B cell (primary cell): ENCODE results near the gene FN3K. TPM values are rescaled to one million over a fixed set of nuclear protein-coding genes. Genes with fewer than 3 reads are reported as not detected.
"Not testable (repeated sequence)": the region's sequence is repeated elsewhere in the genome, so short reads cannot be mapped to it uniquely, and the experiment has no call there.

Source experiments
- ATAC-seq: fragments of 200-7000 bp; cut with Tn5 transposase; one replicate; pipeline ENCODE4 v1.10.0; 2021; ENCODE audit warnings: low read depth, mild to moderate bottlenecking, moderate number of reproducible peaks, moderate library complexity
- CTCF ChIA-PET: fragments of 350-600 bp; sonication (Branson Sonifier 250); formaldehyde crosslinking; loops from one replicate; lab custom pipeline; 2021; ENCODE audit warnings: antibody characterized with exemption, inconsistent platforms; lab: Charles Lee
- POLR2A ChIA-PET: fragments of 350-600 bp; sonication (Branson Sonifier 250); formaldehyde crosslinking; loops from one replicate; lab custom pipeline; 2021; ENCODE audit warnings: antibody characterized with exemption; lab: Charles Lee
- DNase-seq: peaks from one replicate; pipeline ENCODE4 v3.0.0; 2013
- H2AFZ ChIP-seq: 2 replicates; pipeline ENCODE4 v1.6.1; 2012; ENCODE audit warnings: mild to moderate bottlenecking, low read depth, low read length; ENCODE audit not compliant: insufficient read depth, poor library complexity, severe bottlenecking
- H3K27ac ChIP-seq, 2 donors: 1 replicate in 1 of 2; 2 replicates in 1 of 2; pipeline ENCODE4 v1.5.1; 2012 to 2013; ENCODE audit warnings: low read length in 2 of 2, mild to moderate bottlenecking in 2 of 2, moderate library complexity in 1 of 2
- H3K27me3 ChIP-seq, 4 experiments: fragments of 200-600 bp in 1 of 4; sonication (generic) in 1 of 4; replicated peaks in 1 of 4; 1 replicate in 2 of 4; 2 replicates in 2 of 4; pipeline versions ENCODE4 v1.6.1 to v1.7.0; 2013 to 2016; ENCODE audit warnings: low read length in 3 of 4, mild to moderate bottlenecking in 2 of 4, mixed read lengths in 1 of 4, moderate library complexity in 1 of 4; ENCODE audit not compliant: insufficient read depth in 4 of 4, control insufficient read depth in 3 of 4; ENCODE audit errors: control extremely low read depth in 1 of 4
- H3K36me3 ChIP-seq, 2 experiments: replicated peaks in 1 of 2; 1 replicate in 1 of 2; 2 replicates in 1 of 2; pipeline versions ENCODE4 v1.6.1 to v1.7.1; 2013; ENCODE audit warnings: low read length in 1 of 2; ENCODE audit not compliant: insufficient read depth in 2 of 2, control insufficient read depth in 1 of 2; ENCODE audit errors: control extremely low read depth in 1 of 2, extremely low read depth in 1 of 2
- H3K4me1 ChIP-seq, 2 donors: fragments of 200-600 bp in 1 of 2; sonication (generic) in 1 of 2; 1 replicate in 1 of 2; 2 replicates in 1 of 2; pipeline versions ENCODE4 v1.5.1 to v1.6.1; 2013 to 2017; ENCODE audit warnings: low read length in 2 of 2; ENCODE audit not compliant: control insufficient read depth in 2 of 2, insufficient read depth in 2 of 2
- H3K4me2 ChIP-seq: replicated peaks from 2 replicates; pipeline ENCODE3; 2012; ENCODE audit warnings: mild to moderate bottlenecking, low read depth, low read length; ENCODE audit not compliant: poor library complexity, severe bottlenecking
- H3K4me3 ChIP-seq, 5 experiments: fragments of 200-600 bp in 1 of 5; sonication (generic) in 1 of 5; 1 replicate in 3 of 5; 2 replicates in 2 of 5; pipeline versions ENCODE4 v1.5.1 to v1.7.0; 2011 to 2016; ENCODE audit warnings: low read length in 4 of 5, mild to moderate bottlenecking in 4 of 5, low read depth in 2 of 5, control low read depth in 1 of 5, moderate library complexity in 1 of 5; ENCODE audit not compliant: insufficient read depth in 1 of 5; ENCODE audit errors: control extremely low read depth in 1 of 5, extremely low read depth in 1 of 5
- H3K79me2 ChIP-seq: fragments of 200-600 bp; sonication (generic); one replicate; pipeline ENCODE4 v1.6.0; 2016; ENCODE audit warnings: low read length; ENCODE audit not compliant: control insufficient read depth, insufficient read depth
- H3K9ac ChIP-seq: fragments of 200-600 bp; sonication (generic); 2 replicates; pipeline ENCODE4 v1.6.1; 2017; ENCODE audit warnings: mild to moderate bottlenecking, low read length, moderate library complexity
- H3K9me3 ChIP-seq, 3 donors: one replicate each; pipeline versions ENCODE4 v1.6.1 to v1.7.1; 2013; ENCODE audit warnings: low read length in 2 of 3; ENCODE audit not compliant: control insufficient read depth in 2 of 3, insufficient read depth in 1 of 3; ENCODE audit errors: control extremely low read depth in 1 of 3
- H4K20me1 ChIP-seq: 2 replicates; pipeline ENCODE4 v1.6.0; 2012; ENCODE audit warnings: mild to moderate bottlenecking, low read length; ENCODE audit not compliant: insufficient read depth, control insufficient read depth, poor library complexity, severe bottlenecking
- H3K27ac Mint-ChIP-seq: one replicate; pipeline ENCODE4 v1.8.0; 2021; ENCODE audit warnings: mixed read lengths
- H3K27me3 Mint-ChIP-seq: one replicate; pipeline ENCODE4 v1.8.0; 2021; ENCODE audit warnings: mixed read lengths
- H3K4me1 Mint-ChIP-seq: one replicate; pipeline ENCODE4 v1.8.0; 2021; ENCODE audit warnings: mixed read lengths
- H3K4me3 Mint-ChIP-seq: one replicate; pipeline ENCODE4 v1.8.0; 2021; ENCODE audit warnings: mixed read lengths
- H3K9me3 Mint-ChIP-seq: one replicate; pipeline ENCODE4 v1.8.0; 2022; ENCODE audit warnings: mixed read lengths; ENCODE audit not compliant: insufficient read depth
- EZH2 ChIP-seq: IDR thresholded peaks from 2 replicates; pipeline ENCODE4 v1.6.1; 2012; ENCODE audit warnings: borderline replicate concordance, low read depth, mild to moderate bottlenecking, moderate library complexity, low read length; ENCODE audit not compliant: insufficient read depth, poor library complexity, severe bottlenecking
- WGBS: methylation state at CpG from one replicate; pipeline ENCODE4 v1.1.5; 2013; ENCODE audit warnings: missing lambda C conversion rate; ENCODE audit not compliant: insufficient coverage; 5-methylcytosine and 5-hydroxymethylcytosine counted together
- intact Hi-C: fragments of 100-400 bp; cut with micrococcal nuclease; formaldehyde crosslinking; loops from one replicate; pipeline ENCODE4 v1.10.0; 2022
- polyA plus RNA-seq: library from polyadenylated mRNA; depleted of rRNA; stranded (reverse); fragments of >200 nt; gene quantifications from 2 replicates; pipeline ENCODE4 v1.2.3, GENCODE V29; 2012
- total RNA-seq, 2 donors: library from RNA; stranded (reverse); fragments of 120-200 nt in 1 of 2; gene quantifications; 1 replicate in 1 of 2; 2 replicates in 1 of 2; pipeline versions ENCODE4 v1.2.3 to v1.2.4, GENCODE V29; 2013 to 2022

The FN3K gene
- total and polyA plus RNA-seq, 2 donors (not counting 1 experiment from before 2014, with no cell fraction given), result 1.1 to 2.6 TPM

- POLR2A ChIA-PET, result no interaction called here
- Histone ChIP-seq H3K4me2 (no peak overlapping the region), H3K9me3 (no peaks in the 10 kb centered on the region), H3K9ac (no peak overlapping the region), H3K27ac (no peak overlapping the region), H3K4me3 (no peak overlapping the region), H3K27me3 (no peaks in the 10 kb centered on the region), H2AFZ (no peak overlapping the region), H3K4me1 (peaks cover 3 to 7% of the 10 kb centered on the region in 2 donors), H3K36me3 (peaks cover 2 to 21% of the 10 kb centered on the region in 2 experiments), H3K79me2 (no peaks in the 10 kb centered on the region), H4K20me1 (peaks cover 16% of the 10 kb centered on the region)
- ATAC-seq (no peak), DNase-seq (no peak)
- H3K4me3 Mint-ChIP-seq, result no peak overlapping the region
- no peaks in the 10 kb centered on the region for H3K9me3 Mint-ChIP-seq
- TF ChIP-seq EZH2, result no peak
- no peaks in the 10 kb centered on the region for H3K27me3 Mint-ChIP-seq
- intact Hi-C loops, result loop anchor here (5.0 kb wide), 2 partner anchors 269 to 299 kb away; no protein-coding TSS in a partner anchor
- peaks cover 8% of the 10 kb centered on the region for H3K4me1 Mint-ChIP-seq
- WGBS, result 98% methylated on average over 18 of the region's 18 CpGs
- H3K27ac Mint-ChIP-seq, result no peak overlapping the region
- CTCF ChIA-PET, result interaction anchor here (0.9 kb wide), 1 partner anchor 87 kb away, joined by 3 read pairs; no protein-coding TSS in a partner anchor
Observed at GRCh38 chr17:82783498-82783897, 48.1 kb downstream of the FN3K start.

DNA sequence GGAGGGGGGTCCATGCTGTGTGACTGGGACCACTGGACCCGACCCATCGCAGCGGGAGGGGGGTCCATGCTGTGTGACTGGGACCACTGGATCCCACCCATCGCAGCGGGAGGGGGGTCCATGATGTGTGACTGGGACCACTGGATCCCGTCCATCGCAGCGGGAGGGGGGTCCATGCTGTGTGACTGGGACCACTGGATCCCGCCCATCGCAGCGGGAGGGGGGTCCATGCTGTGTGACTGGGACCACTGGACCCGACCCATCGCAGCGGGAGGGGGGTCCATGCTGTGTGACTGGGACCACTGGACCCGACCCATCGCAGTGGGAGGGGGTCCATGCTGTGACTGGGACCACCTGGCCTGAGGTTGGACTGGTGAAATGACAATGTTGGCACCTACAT is 50.2 kb downstream of the FN3K start:
- H3K4me1 Mint-ChIP-seq, H3K27ac ChIP-seq, ATAC-seq, POLR2A ChIA-PET, H3K4me1 ChIP-seq, H3K27me3 Mint-ChIP-seq, H3K9me3 ChIP-seq, intact Hi-C loops, H3K9ac ChIP-seq, H3K79me2 ChIP-seq, H2AFZ ChIP-seq, H3K4me2 ChIP-seq, H3K4me3 ChIP-seq, H3K27ac Mint-ChIP-seq, H3K27me3 ChIP-seq, H3K9me3 Mint-ChIP-seq, CTCF ChIA-PET, H3K4me3 Mint-ChIP-seq, DNase-seq: not testable (repeated sequence)
- Histone ChIP-seq H4K20me1 (peaks cover 19% of the 10 kb centered on the region), H3K36me3 (peaks cover 2 to 22% of the 10 kb centered on the region in 2 experiments)
- WGBS, result 98% methylated on average over 8 of the region's 16 CpGs
